Neural progenitor cell (in vitro differentiated cells): ENCODE measurements around the gene KLHL13. TPM values are rescaled to one million over a fixed set of nuclear protein-coding genes. Genes with fewer than 3 reads are reported as not detected.

Experiments
- DNase-seq: peaks from one replicate; pipeline ENCODE4 v3.0.0-alpha.2; 2016; ENCODE audit warnings: low spot score
- H2AFZ ChIP-seq: fragments of 200-600 bp; sonication (generic); replicated peaks from 2 replicates; pipeline ENCODE4 v1.6.1; 2016; ENCODE audit warnings: antibody characterized with exemption
- H3F3A ChIP-seq: fragments of 200-600 bp; sonication (generic); 2 replicates; pipeline ENCODE4 v1.6.1; 2016; ENCODE audit warnings: antibody characterized with exemption, low read depth
- H3K27ac ChIP-seq: fragments of 200-600 bp; sonication (generic); 2 replicates; pipeline ENCODE4 v1.5.1; 2016; ENCODE audit warnings: mild to moderate bottlenecking
- H3K27me3 ChIP-seq: fragments of 200-600 bp; sonication (generic); 2 replicates; pipeline ENCODE4 v1.6.1; 2016; ENCODE audit warnings: mild to moderate bottlenecking, moderate library complexity
- H3K36me3 ChIP-seq: fragments of 200-600 bp; sonication (generic); 2 replicates; pipeline ENCODE4 v1.5.1; 2016
- H3K4me1 ChIP-seq: fragments of 200-600 bp; sonication (generic); 2 replicates; pipeline ENCODE4 v1.6.1; 2016; ENCODE audit warnings: mixed run types
- H3K4me2 ChIP-seq: fragments of 200-600 bp; sonication (generic); 2 replicates; pipeline ENCODE4 v1.6.1; 2016
- H3K4me3 ChIP-seq: fragments of 200-600 bp; sonication (generic); 2 replicates; pipeline ENCODE4 v1.5.1; 2016
- H3K79me2 ChIP-seq: fragments of 200-600 bp; sonication (generic); 2 replicates; pipeline ENCODE4 v1.6.1; 2016; ENCODE audit warnings: low read depth
- H3K9ac ChIP-seq: fragments of 200-600 bp; sonication (generic); 2 replicates; pipeline ENCODE4 v1.6.1; 2016
- H3K9me3 ChIP-seq: fragments of 200-600 bp; sonication (generic); 2 replicates; pipeline ENCODE4 v1.5.1; 2016; ENCODE audit warnings: low read depth
- H4K20me1 ChIP-seq: fragments of 200-600 bp; sonication (generic); 2 replicates; pipeline ENCODE4 v1.6.1; 2016; ENCODE audit warnings: low read depth
- H3K27ac Mint-ChIP-seq: 3 replicates; pipeline ENCODE4 v1.8.0; 2021; ENCODE audit warnings: mixed read lengths
- H3K27me3 Mint-ChIP-seq: 2 replicates; pipeline ENCODE4 v1.8.0; 2022; ENCODE audit warnings: low read depth, mild to moderate bottlenecking, inconsistent platforms, moderate library complexity, mixed read lengths; ENCODE audit not compliant: insufficient read depth
- H3K36me3 Mint-ChIP-seq: 3 replicates; pipeline ENCODE4 v1.8.0; 2021; ENCODE audit warnings: mixed read lengths
- H3K4me1 Mint-ChIP-seq: 3 replicates; pipeline ENCODE4 v1.8.0; 2021; ENCODE audit warnings: mixed read lengths
- H3K4me3 Mint-ChIP-seq: 3 replicates; pipeline ENCODE4 v1.8.0; 2021; ENCODE audit warnings: mild to moderate bottlenecking, moderate library complexity, mixed read lengths
- H3K9me3 Mint-ChIP-seq: 3 replicates; pipeline ENCODE4 v1.8.0; 2020; ENCODE audit warnings: mixed read lengths
- CTCF ChIP-seq: fragments of 200-600 bp; sonication (generic); IDR thresholded peaks from 2 replicates; pipeline ENCODE4 v1.5.1; 2017; ENCODE audit warnings: antibody characterized with exemption, mild to moderate bottlenecking
- EZH2 ChIP-seq: fragments of 200-600 bp; sonication (generic); IDR thresholded peaks from 2 replicates; pipeline ENCODE4 v1.6.1; 2017; ENCODE audit warnings: antibody characterized with exemption, mild to moderate bottlenecking, moderate library complexity
- EZH2phosphoT487 ChIP-seq: fragments of 200-600 bp; sonication (generic); IDR thresholded peaks from 2 replicates; pipeline ENCODE4 v1.6.1; 2017; ENCODE audit warnings: antibody characterized with exemption
- total RNA-seq: library from RNA; depleted of rRNA; stranded (reverse); fragments of >200 nt; gene quantifications from 2 replicates; pipeline ENCODE4 v1.2.3, GENCODE V29; 2015; ENCODE audit warnings: low replicate concordance

The KLHL13 gene
- total RNA-seq, 1 donor from 2014 or later: 22.6 TPM

- Mint-ChIP-seq H3K36me3 (peaks cover 2% of the 10 kb centered on the region), H3K4me3 (no peak overlapping the region), H3K27me3 (peaks cover 4% of the 10 kb centered on the region), H3K27ac (no peak overlapping the region), H3K9me3 (no peaks in the 10 kb centered on the region), H3K4me1 (no peaks in the 10 kb centered on the region)
- H3K4me1 ChIP-seq: no peaks in the 10 kb centered on the region
- H3K27ac ChIP-seq: no peak overlapping the region
- no peak for TF ChIP-seq EZH2
- H3K27me3 ChIP-seq: no peaks in the 10 kb centered on the region
- no peaks in the 10 kb centered on the region for H4K20me1 ChIP-seq
- no peaks in the 10 kb centered on the region for H3F3A ChIP-seq
- no peak for DNase-seq
- no peak overlapping the region for H3K4me3 ChIP-seq
- no peaks in the 10 kb centered on the region for H3K36me3 ChIP-seq
- no peaks in the 10 kb centered on the region for H3K79me2 ChIP-seq
- no peak overlapping the region for H2AFZ ChIP-seq
- H3K4me2 ChIP-seq: no peak overlapping the region
- no peak overlapping the region for H3K9ac ChIP-seq
- H3K9me3 ChIP-seq: peaks cover 4% of the 10 kb centered on the region
Measured at GRCh38 chrX:118026631-118027030, 90.0 kb downstream of the KLHL13 start.

- no peaks in the 10 kb centered on the region for H4K20me1 ChIP-seq
- H3K27ac Mint-ChIP-seq: no peak overlapping the region
- H3K27me3 Mint-ChIP-seq: peaks cover 4% of the 10 kb centered on the region
- H3K79me2 ChIP-seq: no peaks in the 10 kb centered on the region
- H3K9ac ChIP-seq: no peak overlapping the region
- no peak for DNase-seq
- H3F3A ChIP-seq: no peaks in the 10 kb centered on the region
- H3K4me1 ChIP-seq: no peaks in the 10 kb centered on the region
- no peak overlapping the region for H2AFZ ChIP-seq
- no peaks in the 10 kb centered on the region for H3K4me1 Mint-ChIP-seq
- H3K27me3 ChIP-seq: no peaks in the 10 kb centered on the region
- no peak overlapping the region for H3K4me2 ChIP-seq
- H3K27ac ChIP-seq: no peak overlapping the region
- H3K36me3 ChIP-seq: no peaks in the 10 kb centered on the region
- peaks cover 2% of the 10 kb centered on the region for H3K36me3 Mint-ChIP-seq
- no peak overlapping the region for H3K4me3 Mint-ChIP-seq
- peaks cover 4% of the 10 kb centered on the region for H3K9me3 ChIP-seq
- H3K9me3 Mint-ChIP-seq: no peaks in the 10 kb centered on the region
- no peak for TF ChIP-seq EZH2
- H3K4me3 ChIP-seq: no peak overlapping the region
Measured at GRCh38 chrX:118025226-118025625, 91.4 kb downstream of the KLHL13 start.

GRCh38 chrX:118024482-118024881, 92.1 kb downstream of the KLHL13 start:
- Histone ChIP-seq H3K27me3 (no peaks in the 10 kb centered on the region), H3K27ac (no peak overlapping the region), H3F3A (no peaks in the 10 kb centered on the region), H3K4me2 (no peak overlapping the region), H4K20me1 (no peaks in the 10 kb centered on the region), H3K9ac (no peak overlapping the region), H3K4me3 (no peak overlapping the region), H3K9me3 (peaks cover 3% of the 10 kb centered on the region), H3K36me3 (no peaks in the 10 kb centered on the region), H2AFZ (no peak overlapping the region), H3K79me2 (no peaks in the 10 kb centered on the region), H3K4me1 (no peaks in the 10 kb centered on the region)
- Mint-ChIP-seq H3K4me3 (no peak overlapping the region), H3K4me1 (no peaks in the 10 kb centered on the region), H3K9me3 (no peaks in the 10 kb centered on the region), H3K27ac (no peak overlapping the region), H3K27me3 (peaks cover 4% of the 10 kb centered on the region), H3K36me3 (peaks cover 2% of the 10 kb centered on the region)
- no peak for DNase-seq
- TF ChIP-seq EZH2phosphoT487: no peak
- no peak for TF ChIP-seq EZH2
- no peak for TF ChIP-seq CTCF

GRCh38 chrX:118022753-118023152, 93.9 kb downstream of the KLHL13 start:
- H3F3A ChIP-seq: no peaks in the 10 kb centered on the region
- H3K36me3 ChIP-seq: no peaks in the 10 kb centered on the region
- H3K27ac ChIP-seq: no peak overlapping the region
- no peak overlapping the region for H3K4me3 ChIP-seq
- Mint-ChIP-seq H3K36me3 (peaks cover 2% of the 10 kb centered on the region), H3K4me3 (no peak overlapping the region), H3K27ac (no peak overlapping the region), H3K4me1 (no peaks in the 10 kb centered on the region), H3K27me3 (peaks cover 4% of the 10 kb centered on the region), H3K9me3 (no peaks in the 10 kb centered on the region)
- no peaks in the 10 kb centered on the region for H3K9me3 ChIP-seq
- no peaks in the 10 kb centered on the region for H3K4me1 ChIP-seq
- no peak overlapping the region for H2AFZ ChIP-seq
- no peaks in the 10 kb centered on the region for H3K79me2 ChIP-seq
- H4K20me1 ChIP-seq: no peaks in the 10 kb centered on the region
- no peak for DNase-seq
- no peaks in the 10 kb centered on the region for H3K27me3 ChIP-seq
- H3K9ac ChIP-seq: no peak overlapping the region
- TF ChIP-seq CTCF (no peak), EZH2 (no peak), EZH2phosphoT487 (no peak)
- no peak overlapping the region for H3K4me2 ChIP-seq
